ENCODE measurements around the gene PPP1R9A. TPM values are rescaled to one million over a fixed set of nuclear protein-coding genes. Genes with fewer than 3 reads are reported as not detected.

The PPP1R9A gene
- total RNA-seq, 1 donor from 2014 or later: 14.1 TPM

DNA sequence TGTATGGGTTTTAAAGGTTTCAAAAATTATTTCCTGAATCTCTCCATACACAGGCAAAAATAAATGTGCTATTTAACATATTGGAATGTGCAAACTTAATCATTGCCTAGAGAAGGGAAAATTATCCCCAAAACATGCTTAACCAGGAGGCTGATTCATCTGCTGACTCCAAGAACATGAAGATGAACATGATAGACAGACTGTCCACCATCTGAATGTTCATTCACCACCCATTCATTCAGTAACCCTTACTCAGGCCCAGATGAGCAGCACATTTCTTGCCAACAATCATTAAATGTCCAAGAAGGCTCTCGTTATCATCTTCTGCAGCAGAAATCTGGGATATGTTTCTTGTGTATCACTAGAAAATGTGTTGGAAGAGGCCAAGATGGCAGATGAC, 110.6 kb downstream of the PPP1R9A start:
- no peak for DNase-seq (ENCODE audit: low read depth)
- no peak for TF ChIP-seq CTCF (conservative IDR thresholded peaks at IDR 0.05; ENCODE audit: low read depth, low read length)
- H3K4me3 ChIP-seq (ENCODE audit: low read depth, low read length): no peak overlapping the region

DNA sequence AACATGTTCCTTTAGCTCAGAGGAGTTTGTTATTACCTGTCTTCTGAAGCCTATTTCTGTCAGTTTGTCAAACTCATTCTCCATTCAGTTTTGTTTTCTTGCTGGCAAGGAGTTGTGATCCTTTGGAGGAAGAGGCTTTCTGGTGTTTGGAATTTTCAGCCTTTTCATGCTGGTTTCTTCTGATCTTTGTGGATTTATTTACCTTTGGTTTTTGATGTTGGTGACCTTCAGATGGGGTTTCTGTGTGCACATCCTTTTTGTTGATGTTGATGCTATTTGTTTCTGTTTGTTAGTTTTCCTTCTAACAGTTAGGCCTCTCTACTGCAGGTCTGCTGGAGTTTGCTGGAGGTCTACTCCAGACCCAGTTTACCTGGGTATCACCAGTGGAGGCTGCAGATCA, 118.6 kb downstream of the PPP1R9A start:
- no peak for DNase-seq (ENCODE audit: low read depth)
- no peak for TF ChIP-seq CTCF (conservative IDR thresholded peaks at IDR 0.05; ENCODE audit: low read depth, low read length)
- no peak overlapping the region for H3K4me3 ChIP-seq (ENCODE audit: low read depth, low read length)

DNA sequence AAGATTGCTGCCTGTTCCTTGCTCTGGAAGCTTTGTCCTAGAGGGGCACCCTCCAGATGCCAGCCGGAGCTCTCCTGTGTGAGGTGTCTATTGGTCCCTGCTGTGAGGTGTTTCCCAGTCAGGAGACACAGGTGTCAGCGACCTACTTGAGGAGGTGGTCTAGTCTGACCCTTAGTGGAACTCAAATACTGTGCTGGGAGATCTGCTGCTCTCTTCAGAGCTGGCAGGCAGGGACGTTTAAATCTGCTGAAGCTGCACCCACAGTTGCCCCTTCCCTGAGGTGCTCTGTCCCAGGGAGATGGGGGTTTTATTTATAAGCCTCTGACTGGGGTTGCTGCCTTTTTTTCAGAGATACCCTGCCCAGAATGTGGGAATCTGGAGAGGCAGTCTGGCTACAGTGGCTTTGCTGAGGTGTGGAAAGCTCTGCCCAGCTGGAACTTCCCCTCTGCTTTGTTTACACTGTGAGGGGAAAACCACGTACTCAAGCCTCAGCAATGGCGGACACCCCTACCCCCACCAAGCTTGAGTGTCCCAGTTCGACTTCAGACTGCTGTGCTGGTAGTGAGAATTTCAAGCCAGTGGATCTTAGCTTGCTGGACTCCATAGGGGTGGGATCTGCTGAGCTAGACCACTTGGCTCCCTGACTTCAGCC, 119.2 kb downstream of the PPP1R9A start:
- no peak for TF ChIP-seq CTCF (conservative IDR thresholded peaks at IDR 0.05; ENCODE audit: low read depth, low read length)
- no peak for DNase-seq (ENCODE audit: low read depth)
- H3K4me3 ChIP-seq (ENCODE audit: low read depth, low read length): no peak overlapping the region

DNA sequence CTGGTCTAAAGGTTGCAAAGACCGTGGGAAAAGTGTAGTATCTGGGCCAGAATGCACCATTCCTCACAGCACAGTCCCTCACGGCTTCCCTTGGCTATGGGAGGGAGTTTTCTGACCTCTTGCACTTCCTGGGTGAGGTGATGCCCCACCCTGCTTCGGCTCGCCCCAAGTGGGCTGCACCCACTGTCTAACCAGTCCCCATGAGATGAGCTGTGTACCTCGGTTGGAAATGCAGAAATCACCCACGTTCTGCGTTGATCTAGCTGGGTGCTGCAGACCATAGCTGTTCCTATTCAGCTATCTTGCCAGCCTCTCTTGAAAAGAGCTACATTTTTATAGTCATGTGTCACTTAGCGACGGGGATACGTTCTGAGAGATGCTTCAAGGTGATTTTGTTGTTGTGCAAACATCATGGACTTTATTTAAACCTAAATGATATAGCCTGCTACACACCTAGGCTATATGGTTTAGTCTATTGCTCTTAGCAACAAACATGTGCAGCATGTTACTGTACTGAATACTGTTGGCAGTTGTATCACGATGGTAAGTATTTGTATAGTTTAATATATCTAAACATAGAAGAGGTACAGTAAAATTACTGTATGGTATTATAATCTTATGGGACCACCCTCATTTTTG, 120.0 kb downstream of the PPP1R9A start:
- DNase-seq (ENCODE audit: low read depth): no peak
- no peak for TF ChIP-seq CTCF (conservative IDR thresholded peaks at IDR 0.05; ENCODE audit: low read depth, low read length)
- H3K4me3 ChIP-seq (ENCODE audit: low read depth, low read length): no peak overlapping the region

DNA sequence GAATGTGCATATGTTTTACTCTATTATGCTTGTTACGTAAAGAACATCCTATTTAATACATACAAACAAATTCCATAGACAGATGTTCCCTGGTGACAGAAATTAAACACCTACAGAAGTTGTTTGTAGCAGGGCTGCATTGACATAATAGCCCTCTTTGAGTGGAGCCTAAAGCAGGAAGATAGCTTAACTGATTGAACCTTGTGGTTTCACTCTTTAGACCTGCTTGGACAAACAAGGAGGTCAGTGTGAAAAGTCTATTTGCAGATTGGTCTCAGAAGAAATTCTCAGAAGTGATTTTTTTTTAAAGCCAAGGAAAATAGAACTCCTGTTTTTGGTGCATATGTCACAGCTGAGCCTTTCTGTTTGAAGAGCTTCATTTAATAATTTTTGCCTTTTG, 121.3 kb downstream of the PPP1R9A start:
- no peak overlapping the region for H3K4me3 ChIP-seq (ENCODE audit: low read depth, low read length)
- DNase-seq (ENCODE audit: low read depth): no peak
- no peak for TF ChIP-seq CTCF (conservative IDR thresholded peaks at IDR 0.05; ENCODE audit: low read depth, low read length)

DNA sequence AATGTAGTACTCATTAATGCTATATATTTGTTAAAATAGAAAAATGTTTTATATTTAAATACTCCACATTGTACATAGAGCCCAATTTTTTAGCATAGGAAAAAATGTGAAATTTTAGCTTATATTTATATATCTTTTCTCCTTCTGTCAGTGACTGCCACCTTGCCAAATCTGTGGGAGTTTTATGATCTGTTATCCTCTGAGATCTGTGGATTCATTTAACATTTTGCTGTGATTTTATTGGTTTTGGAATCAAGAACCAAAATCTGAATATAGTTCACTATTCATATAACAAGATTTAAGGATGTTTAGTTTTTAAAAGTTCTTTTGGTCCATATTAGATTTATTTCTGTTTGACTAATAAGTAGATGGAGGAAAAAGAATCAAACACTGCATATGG, 127.9 kb downstream of the PPP1R9A start:
- no peak overlapping the region for H3K4me3 ChIP-seq (ENCODE audit: low read depth, low read length)
- DNase-seq (ENCODE audit: low read depth): no peak
- no peak for TF ChIP-seq CTCF (conservative IDR thresholded peaks at IDR 0.05; ENCODE audit: low read depth, low read length)

DNA sequence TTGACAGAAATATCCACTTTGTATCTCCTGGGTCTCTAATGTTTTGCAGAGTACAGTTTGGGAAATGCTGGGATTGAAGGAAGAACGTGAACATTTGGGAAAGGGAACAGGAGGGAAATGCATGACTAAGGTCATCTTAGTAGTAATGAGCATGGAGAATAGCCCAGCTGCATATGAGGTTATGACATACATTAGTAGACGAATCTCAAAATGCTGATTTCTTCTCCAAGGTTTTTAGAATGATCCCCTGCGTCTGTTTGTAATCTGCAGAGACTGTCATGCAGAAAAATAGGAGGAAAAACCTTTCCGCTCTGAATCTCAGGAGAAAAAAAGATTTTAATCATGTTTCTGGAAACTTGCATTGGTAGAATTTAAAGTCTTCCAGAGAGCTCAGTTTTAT, 133.6 kb downstream of the PPP1R9A start:
- no peak for TF ChIP-seq CTCF (conservative IDR thresholded peaks at IDR 0.05; ENCODE audit: low read depth, low read length)
- H3K4me3 ChIP-seq (ENCODE audit: low read depth, low read length): no peak overlapping the region
- DNase-seq (ENCODE audit: low read depth): no peak
